Colonic mucosa (tissue), 4 donors: Measurements from ENCODE around the gene SPTSSA. TPM values are rescaled to one million over a fixed set of nuclear protein-coding genes. Genes with fewer than 3 reads are reported as not detected.

Experiments used
- DNase-seq: peaks from one replicate; pipeline ENCODE4 v3.0.0-alpha.2; 2020
- H3K27ac ChIP-seq: fragments of 200-600 bp; one replicate; pipeline ENCODE4 v1.8.0; 2021
- H3K27me3 ChIP-seq: fragments of 200-600 bp; one replicate; pipeline ENCODE4 v1.8.0; 2021
- H3K36me3 ChIP-seq: fragments of 200-600 bp; one replicate; pipeline ENCODE4 v1.8.0; 2021
- H3K4me1 ChIP-seq: fragments of 200-600 bp; one replicate; pipeline ENCODE4 v1.8.0; 2021; ENCODE audit warnings: mild to moderate bottlenecking
- H3K4me3 ChIP-seq: fragments of 200-600 bp; one replicate; pipeline ENCODE4 v1.8.0; 2021
- H3K9ac ChIP-seq, 2 donors: one replicate each; pipeline ENCODE4 v1.7.0; 2013; ENCODE audit warnings: control low read depth in 2 of 2, low read depth in 2 of 2, low read length in 2 of 2
- H3K9me3 ChIP-seq: fragments of 200-600 bp; one replicate; pipeline ENCODE4 v1.8.0; 2021
- intact Hi-C: fragments of 100-400 bp; cut with DNase I; formaldehyde crosslinking; loops from one replicate; pipeline ENCODE4 v1.14.1; 2022
- total RNA-seq, 2 donors: library from RNA; stranded (reverse); fragmentation: NEBNext Ultra II Directional in 1 of 2; extraction: Animal tissue kit (Norgen Biotek cat#: 25700) in 1 of 2; gene quantifications; one replicate each; pipeline ENCODE4 v1.2.1, GENCODE V29; 2021
- TF ChIP-seq, protein P1 (sequence below): fragments of 200-600 bp; IDR thresholded peaks from one replicate; pipeline ENCODE4 v1.8.0; 2022; ENCODE audit warnings: antibody characterized with exemption, mild to moderate bottlenecking
- donor health status: healthy.
- donor health status: DM: no; HTN: no; CAD: no.
- donor health status: DM: no; HTN: no; CAD: no.

Gene SPTSSA
- total RNA-seq, 2 donors from 2014 or later = 35.3 to 60.9 TPM

DNA sequence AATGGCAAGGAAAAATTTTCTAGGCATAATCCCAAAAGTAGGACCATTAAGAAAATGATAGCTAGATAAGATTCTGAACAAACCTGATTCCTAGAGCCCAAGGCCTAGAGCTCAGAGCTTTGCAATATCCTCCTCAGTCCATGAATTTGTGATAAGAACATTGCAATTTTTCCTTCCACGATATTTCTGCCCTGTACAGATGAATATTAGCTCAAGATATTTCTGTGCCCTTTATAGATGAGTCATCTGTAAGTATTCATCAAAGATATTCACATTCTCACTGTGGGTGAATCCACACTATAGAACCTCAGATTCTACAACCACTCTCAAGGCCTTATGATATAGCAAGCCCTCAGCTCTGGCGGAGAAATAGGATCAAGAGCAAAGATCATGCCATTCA is 40.0 kb upstream of the SPTSSA start:
- no peak overlapping the region for H3K4me3 ChIP-seq
- intact Hi-C loops = no loop called here
- DNase-seq = no peak
- no peaks in the 10 kb centered on the region for H3K27me3 ChIP-seq
- no peak overlapping the region for H3K27ac ChIP-seq
- TF ChIP-seq, protein P1, sequence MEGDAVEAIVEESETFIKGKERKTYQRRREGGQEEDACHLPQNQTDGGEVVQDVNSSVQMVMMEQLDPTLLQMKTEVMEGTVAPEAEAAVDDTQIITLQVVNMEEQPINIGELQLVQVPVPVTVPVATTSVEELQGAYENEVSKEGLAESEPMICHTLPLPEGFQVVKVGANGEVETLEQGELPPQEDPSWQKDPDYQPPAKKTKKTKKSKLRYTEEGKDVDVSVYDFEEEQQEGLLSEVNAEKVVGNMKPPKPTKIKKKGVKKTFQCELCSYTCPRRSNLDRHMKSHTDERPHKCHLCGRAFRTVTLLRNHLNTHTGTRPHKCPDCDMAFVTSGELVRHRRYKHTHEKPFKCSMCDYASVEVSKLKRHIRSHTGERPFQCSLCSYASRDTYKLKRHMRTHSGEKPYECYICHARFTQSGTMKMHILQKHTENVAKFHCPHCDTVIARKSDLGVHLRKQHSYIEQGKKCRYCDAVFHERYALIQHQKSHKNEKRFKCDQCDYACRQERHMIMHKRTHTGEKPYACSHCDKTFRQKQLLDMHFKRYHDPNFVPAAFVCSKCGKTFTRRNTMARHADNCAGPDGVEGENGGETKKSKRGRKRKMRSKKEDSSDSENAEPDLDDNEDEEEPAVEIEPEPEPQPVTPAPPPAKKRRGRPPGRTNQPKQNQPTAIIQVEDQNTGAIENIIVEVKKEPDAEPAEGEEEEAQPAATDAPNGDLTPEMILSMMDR = no peak
- no peaks in the 10 kb centered on the region for H3K9me3 ChIP-seq
- no peaks in the 10 kb centered on the region for H3K4me1 ChIP-seq
- no peak overlapping the region for H3K9ac ChIP-seq
- no peaks in the 10 kb centered on the region for H3K36me3 ChIP-seq

DNA sequence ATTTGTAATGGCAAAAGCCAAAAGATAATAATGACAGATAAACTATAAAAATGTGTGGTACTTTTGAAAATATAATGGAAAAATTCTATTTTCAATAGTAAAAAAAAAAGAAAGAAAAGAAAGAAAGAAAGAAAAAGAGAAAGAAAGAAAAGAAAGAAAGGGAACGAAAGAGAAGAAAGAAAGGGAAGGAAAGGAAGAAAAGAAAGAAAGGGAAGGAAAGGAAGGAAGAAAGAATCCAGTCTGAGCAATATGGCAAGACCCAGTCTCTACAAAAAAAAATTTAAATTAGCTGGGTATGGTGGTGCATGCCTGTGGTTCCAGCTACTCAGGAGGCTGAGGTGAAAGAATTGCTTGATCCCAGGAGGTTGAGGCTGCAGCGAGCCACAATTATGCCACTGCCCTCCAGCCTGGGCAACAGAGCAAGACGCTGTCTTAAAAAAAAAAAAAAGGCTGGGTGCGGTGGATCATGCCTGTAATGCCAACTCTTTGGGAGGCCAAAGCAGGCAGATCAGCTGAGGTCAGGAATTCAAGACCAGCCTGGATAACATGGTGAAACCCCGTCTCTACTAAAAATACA is 39.1 kb upstream of the SPTSSA start:
- Histone ChIP-seq H3K4me1 (no peaks in the 10 kb centered on the region), H3K4me3 (no peak overlapping the region), H3K27ac (no peak overlapping the region), H3K9ac (no peak overlapping the region), H3K9me3 (no peaks in the 10 kb centered on the region), H3K27me3 (no peaks in the 10 kb centered on the region), H3K36me3 (no peaks in the 10 kb centered on the region)
- intact Hi-C loops = no loop called here
- DNase-seq = no peak
- TF ChIP-seq, protein P1 = no peak

DNA sequence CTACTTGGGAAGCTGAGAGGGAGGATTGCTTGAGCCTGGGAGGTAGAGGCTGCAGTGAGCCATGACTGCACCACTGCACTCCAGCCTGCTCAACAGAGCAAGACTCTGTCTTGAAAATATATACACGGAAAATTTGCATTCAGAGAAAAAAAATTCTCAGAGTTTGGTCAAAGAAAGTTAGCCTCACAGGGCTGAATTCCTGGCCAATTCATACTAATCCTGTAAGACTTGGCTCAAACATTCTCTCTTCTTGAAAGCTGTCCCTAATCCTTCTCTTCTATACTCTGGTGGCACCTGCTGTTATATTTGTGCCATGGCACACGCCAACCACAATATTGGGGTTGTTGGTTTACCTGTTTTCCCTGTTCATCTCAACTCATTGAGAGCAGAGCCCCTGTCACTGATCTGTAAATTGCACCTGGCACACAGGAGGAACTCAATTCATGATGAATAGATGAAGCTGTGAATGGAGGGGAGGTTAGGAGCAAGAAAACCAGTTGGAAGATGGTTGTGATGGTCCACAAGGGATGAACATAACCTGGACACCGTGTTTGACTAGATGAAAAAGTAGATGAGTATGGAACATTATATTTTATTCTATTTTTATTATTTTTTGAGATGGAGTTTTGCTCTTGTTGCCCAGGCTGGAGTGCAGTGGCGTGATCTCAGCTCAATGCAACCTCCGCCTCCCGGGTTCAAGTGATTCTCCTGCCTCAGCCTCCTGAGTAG is 36.8 kb upstream of the SPTSSA start:
- H3K9me3 ChIP-seq = no peaks in the 10 kb centered on the region
- peak; percentile 64 for DNase-seq
- H3K36me3 ChIP-seq = no peaks in the 10 kb centered on the region
- H3K9ac ChIP-seq = peak overlapping the region in 1 of 2 donors; percentile 26
- H3K27me3 ChIP-seq = no peaks in the 10 kb centered on the region
- TF ChIP-seq, protein P1 = peak; percentile 57
- intact Hi-C loops = loop anchor here (2.0 to 5.0 kb wide), 2 partner anchors 132 to 168 kb away; no protein-coding TSS in a partner anchor
- H3K4me1 ChIP-seq = no peaks in the 10 kb centered on the region
- no peak overlapping the region for H3K4me3 ChIP-seq
- H3K27ac ChIP-seq = peak overlapping the region; percentile 88

DNA sequence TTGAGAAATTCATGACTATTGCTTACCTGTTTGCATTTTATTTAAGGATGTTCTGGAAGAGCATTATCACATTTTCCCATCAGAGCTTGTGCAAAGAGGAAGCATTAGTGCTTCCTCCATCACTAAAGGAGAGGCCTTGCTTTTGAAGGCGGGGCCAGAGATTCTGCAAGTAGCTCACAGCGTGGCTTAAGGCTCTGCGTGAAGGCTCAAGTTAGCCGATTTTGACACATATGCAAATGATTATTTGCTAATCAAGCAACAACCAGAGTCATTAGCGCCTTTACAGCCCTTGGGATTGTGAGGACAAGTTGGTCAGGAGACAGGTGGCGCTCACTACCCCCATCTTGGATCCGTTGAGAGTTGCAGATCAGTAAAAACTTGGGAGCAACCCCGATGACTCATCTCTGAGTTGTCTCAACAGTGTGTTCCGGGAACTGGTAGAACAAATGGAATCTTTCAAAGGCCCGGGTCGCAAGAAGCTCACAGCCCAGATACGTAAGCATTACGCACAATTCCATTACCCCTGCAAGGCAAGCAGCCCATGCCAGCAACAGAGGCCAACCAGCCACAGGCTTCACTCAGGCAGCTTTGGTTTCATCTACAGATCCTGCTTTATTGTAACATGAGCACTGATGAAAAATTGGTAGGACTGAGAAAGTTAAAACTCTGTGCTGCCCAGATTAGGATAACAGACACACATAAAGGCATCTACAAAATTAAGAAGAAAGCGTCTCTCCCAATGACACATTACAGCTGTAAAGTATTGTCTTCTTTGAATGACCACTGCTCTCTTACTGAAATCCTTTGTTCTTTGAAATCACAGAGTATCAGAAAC is 34.9 kb upstream of the SPTSSA start:
- no peaks in the 10 kb centered on the region for H3K36me3 ChIP-seq
- H3K27me3 ChIP-seq = no peaks in the 10 kb centered on the region
- H3K9me3 ChIP-seq = no peaks in the 10 kb centered on the region
- DNase-seq = peak; percentile 86
- H3K27ac ChIP-seq = peak overlapping the region; percentile 88
- no peak overlapping the region for H3K4me3 ChIP-seq
- peak overlapping the region in 1 of 2 donors; percentile 13 for H3K9ac ChIP-seq
- no peaks in the 10 kb centered on the region for H3K4me1 ChIP-seq
- intact Hi-C loops = loop anchor here (5.0 kb wide), 1 partner anchor 130 kb away; no protein-coding TSS in a partner anchor
- TF ChIP-seq, protein P1 = no peak

DNA sequence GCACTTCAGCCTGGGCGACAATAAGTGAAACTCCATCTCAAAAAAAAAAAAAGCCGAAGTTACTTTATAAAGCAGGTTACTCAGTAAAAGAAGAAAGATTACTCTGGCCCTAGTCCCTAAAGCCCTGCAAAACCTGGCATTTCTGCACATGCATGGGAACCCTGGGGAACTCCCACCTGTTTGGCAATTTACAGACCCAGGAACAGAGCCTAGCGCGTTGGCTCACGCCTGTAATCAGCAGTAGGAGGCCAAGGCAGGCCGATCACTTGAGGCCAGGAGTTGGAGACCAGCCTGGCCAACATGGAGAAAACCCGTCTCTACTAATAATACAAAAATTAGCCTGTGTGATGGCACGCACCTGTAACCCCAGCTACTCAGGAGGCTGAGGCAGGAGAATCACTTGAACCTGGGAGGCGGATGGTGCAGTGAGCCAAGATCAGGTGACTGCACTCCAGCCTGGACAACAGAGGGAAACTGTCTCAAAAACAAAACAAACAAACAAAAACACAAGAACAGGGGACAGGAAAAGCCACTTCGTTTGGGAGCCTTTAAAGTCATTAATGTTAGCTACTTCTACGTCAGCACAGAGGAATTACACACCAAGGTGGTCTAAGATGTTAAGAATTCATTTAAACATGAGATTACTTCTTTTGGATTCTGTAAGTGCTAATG is 34.1 kb upstream of the SPTSSA start:
- Histone ChIP-seq H3K36me3 (no peaks in the 10 kb centered on the region), H3K9me3 (no peaks in the 10 kb centered on the region), H3K4me3 (no peak overlapping the region), H3K27me3 (no peaks in the 10 kb centered on the region), H3K4me1 (no peaks in the 10 kb centered on the region), H3K27ac (peak overlapping the region; percentile 88), H3K9ac (no peak overlapping the region)
- TF ChIP-seq, protein P1 = no peak
- intact Hi-C loops = loop anchor here (5.0 kb wide), 1 partner anchor 129 kb away; no protein-coding TSS in a partner anchor
- no peak for DNase-seq
